ENCODE measurements around the gene SLC17A7.

Gene SLC17A7

GRCh38 chr19:49430678-49431329, 10.5 kb downstream of the SLC17A7 start:
- TF ChIP-seq CTCF (IDR thresholded peaks at IDR 0.05; ENCODE audit: borderline replicate concordance, control extremely low read depth, extremely low read depth, insufficient read depth, missing control alignments), result peak; percentile 6
- in situ Hi-C loops (cut with MboI; ENCODE audit: low sequenced_read_pairs, unreplicated experiment), result loop anchor here (25.0 kb wide), 1 partner anchor 169 kb away; no protein-coding TSS in a partner anchor
- peak; percentile 66 for DNase-seq (ENCODE audit: low spot score)

- in situ Hi-C loops (cut with MboI; ENCODE audit: low sequenced_read_pairs, unreplicated experiment), result loop anchor here (25.0 kb wide), 1 partner anchor 168 kb away; no protein-coding TSS in a partner anchor
- DNase-seq (ENCODE audit: low spot score), result peak; percentile 33
- no peak for TF ChIP-seq CTCF (IDR thresholded peaks at IDR 0.05; ENCODE audit: borderline replicate concordance, control extremely low read depth, extremely low read depth, insufficient read depth, missing control alignments)
Measured at GRCh38 chr19:49430172-49430677, 11.1 kb downstream of the SLC17A7 start.

- no peak for TF ChIP-seq CTCF (IDR thresholded peaks at IDR 0.05; ENCODE audit: borderline replicate concordance, control extremely low read depth, extremely low read depth, insufficient read depth, missing control alignments)
- in situ Hi-C loops (cut with MboI; ENCODE audit: low sequenced_read_pairs, unreplicated experiment), result loop anchor here (25.0 kb wide), 1 partner anchor 166 kb away; no protein-coding TSS in a partner anchor
- no peak for DNase-seq (ENCODE audit: low spot score)
Measured at GRCh38 chr19:49428547-49429451, 12.5 kb downstream of the SLC17A7 start.

GRCh38 chr19:49427855-49428546, 13.3 kb downstream of the SLC17A7 start:
- DNase-seq (ENCODE audit: low spot score), result peak; percentile 72
- in situ Hi-C loops (cut with MboI; ENCODE audit: low sequenced_read_pairs, unreplicated experiment), result loop anchor here (25.0 kb wide), 1 partner anchor 166 kb away; no protein-coding TSS in a partner anchor

GRCh38 chr19:49427339-49427738, 14.0 kb downstream of the SLC17A7 start:
- DNase-seq (ENCODE audit: low spot score), result no peak
- in situ Hi-C loops (cut with MboI; ENCODE audit: low sequenced_read_pairs, unreplicated experiment), result loop anchor here (25.0 kb wide), 1 partner anchor 165 kb away; no protein-coding TSS in a partner anchor
- TF ChIP-seq CTCF (IDR thresholded peaks at IDR 0.05; ENCODE audit: borderline replicate concordance, control extremely low read depth, extremely low read depth, insufficient read depth, missing control alignments), result no peak

More at GRCh38 chr19:49427855-49428546, 13.3 kb downstream of the SLC17A7 start:
- no peak for TF ChIP-seq CTCF (IDR thresholded peaks at IDR 0.05; ENCODE audit: borderline replicate concordance, control extremely low read depth, extremely low read depth, insufficient read depth, missing control alignments)

Measured in GM13976 (cell line).